Hematopoietic multipotent progenitor cell treated with erythropoietin and hydrocortisone succinate and interleukin-3 and kit ligand, for 4 days (in vitro differentiated cells): ENCODE measurements around the gene RHBDD1.

Source experiments
- DNase-seq: peaks from one replicate; pipeline ENCODE4 v3.0.0-alpha.2; 2015

Gene RHBDD1

GRCh38 chr2:226847090-226847489, 11.2 kb downstream of the RHBDD1 start:
- DNase-seq: peak; percentile 7

- DNase-seq: no peak
Measured at GRCh38 chr2:226847511-226847910, 11.7 kb downstream of the RHBDD1 start.

GRCh38 chr2:226849349-226849748, 13.5 kb downstream of the RHBDD1 start:
- no peak for DNase-seq

GRCh38 chr2:226850024-226850423, 14.2 kb downstream of the RHBDD1 start:
- DNase-seq: no peak

- no peak for DNase-seq
Measured at GRCh38 chr2:226855787-226856186, 19.9 kb downstream of the RHBDD1 start.

- no peak for DNase-seq
Measured at GRCh38 chr2:226860087-226860486, 24.2 kb downstream of the RHBDD1 start.

GRCh38 chr2:226862623-226863022, 26.8 kb downstream of the RHBDD1 start:
- no peak for DNase-seq

GRCh38 chr2:226865273-226865672, 29.4 kb downstream of the RHBDD1 start:
- no peak for DNase-seq

GRCh38 chr2:226865710-226866109, 29.9 kb downstream of the RHBDD1 start:
- DNase-seq: no peak

GRCh38 chr2:226868331-226869162, 32.7 kb downstream of the RHBDD1 start:
- no peak for DNase-seq

GRCh38 chr2:226869371-226869770, 33.5 kb downstream of the RHBDD1 start:
- no peak for DNase-seq

GRCh38 chr2:226873051-226873620, 37.3 kb downstream of the RHBDD1 start:
- DNase-seq: peak; percentile 90

GRCh38 chr2:226873826-226874225, 38.0 kb downstream of the RHBDD1 start:
- no peak for DNase-seq

GRCh38 chr2:226874749-226875148, 38.9 kb downstream of the RHBDD1 start:
- DNase-seq: no peak

GRCh38 chr2:226875438-226876225, 39.8 kb downstream of the RHBDD1 start:
- DNase-seq: no peak

GRCh38 chr2:226877491-226877890, 41.6 kb downstream of the RHBDD1 start:
- DNase-seq: no peak

- DNase-seq: no peak
Measured at GRCh38 chr2:226881287-226881686, 45.4 kb downstream of the RHBDD1 start.

- no peak for DNase-seq
Measured at GRCh38 chr2:226882606-226883005, 46.8 kb downstream of the RHBDD1 start.

- DNase-seq: no peak
Measured at GRCh38 chr2:226883296-226883795, 47.5 kb downstream of the RHBDD1 start.

- DNase-seq: no peak
Measured at GRCh38 chr2:226884166-226884565, 48.3 kb downstream of the RHBDD1 start.

- no peak for DNase-seq
Measured at GRCh38 chr2:226885769-226886435, 50.0 kb downstream of the RHBDD1 start.

- no peak for DNase-seq
Measured at GRCh38 chr2:226887940-226888339, 52.1 kb downstream of the RHBDD1 start.

- DNase-seq: no peak
Measured at GRCh38 chr2:226888378-226888965, 52.6 kb downstream of the RHBDD1 start.
